GM18499 (cell line): Measurements from ENCODE around the gene PPP1R1C.
"Not testable (repeated sequence)": the region's sequence is repeated elsewhere in the genome, so short reads cannot be mapped to it uniquely, and the experiment has no call there.

Experiments
- ATAC-seq: cut with Tn5 transposase; IDR thresholded peaks from one replicate; pipeline ENCODE4 v1.9.1; 2021; ENCODE audit warnings: moderate number of reproducible peaks; ENCODE audit not compliant: insufficient read depth, unreplicated experiment

PPP1R1C gene

DNA sequence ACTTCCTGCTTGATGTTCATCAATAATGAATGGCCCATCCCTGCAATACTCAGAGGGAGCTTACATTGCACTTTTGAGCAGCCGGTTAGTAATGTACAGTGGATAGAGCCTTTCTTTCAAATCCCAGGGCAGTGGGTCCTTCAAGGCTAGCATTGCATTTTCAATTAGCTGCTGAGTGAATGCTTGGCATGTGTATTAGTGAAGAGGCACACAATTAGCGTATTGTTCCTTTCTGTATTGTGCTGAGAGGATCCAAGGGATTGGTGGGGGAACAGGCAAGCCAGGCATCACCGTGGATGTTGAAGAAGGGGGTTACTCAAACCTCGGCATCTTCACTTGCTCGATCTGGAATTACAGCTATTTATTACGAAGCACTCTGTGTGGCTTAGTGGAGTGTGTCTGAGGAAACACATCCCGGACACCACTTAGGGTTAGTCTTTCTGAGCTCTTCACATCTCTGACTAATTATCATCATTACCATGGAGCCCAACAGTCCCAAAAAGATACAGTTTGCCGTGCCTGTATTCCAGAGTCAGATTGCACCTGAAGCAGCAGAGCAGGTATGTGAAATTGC lies at the start of gene PPP1R1C:
TSS of gene PPP1R1C (plus strand) at position 222 of the 574 bp plus-strand sequence. CDS start at position 480, 258 bp downstream.
- ATAC-seq: no peak

DNA sequence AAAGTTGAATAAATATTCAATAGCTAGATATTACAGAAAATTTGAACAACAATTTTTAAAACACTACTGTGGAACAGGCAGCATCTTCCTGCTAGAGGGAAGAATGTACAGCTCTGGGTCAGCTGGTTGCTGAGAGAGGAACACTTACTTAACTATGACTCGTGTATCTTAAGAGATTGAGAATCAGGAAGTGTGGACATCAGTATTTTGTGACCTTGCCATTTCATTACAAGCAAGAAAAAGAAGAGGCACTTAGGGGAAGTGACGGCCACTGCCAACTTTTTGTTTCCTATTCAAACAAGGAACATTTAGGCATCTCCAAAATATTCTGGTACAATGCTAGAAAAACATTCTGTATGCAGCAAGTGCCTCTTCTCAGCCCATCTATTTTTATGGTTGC lies 48.2 kb upstream of the PPP1R1C start:
- ATAC-seq: no peak

- ATAC-seq: no peak
Observed at GRCh38 chr2:181943411-181944124, 42.1 kb upstream of the PPP1R1C start.

- no peak for ATAC-seq
Observed at GRCh38 chr2:181944164-181944913, 41.3 kb upstream of the PPP1R1C start.

- no peak for ATAC-seq
Observed at GRCh38 chr2:181944914-181945291, 40.8 kb upstream of the PPP1R1C start.

GRCh38 chr2:181946444-181947127 lies 39.1 kb upstream of the PPP1R1C start:
- no peak for ATAC-seq

DNA sequence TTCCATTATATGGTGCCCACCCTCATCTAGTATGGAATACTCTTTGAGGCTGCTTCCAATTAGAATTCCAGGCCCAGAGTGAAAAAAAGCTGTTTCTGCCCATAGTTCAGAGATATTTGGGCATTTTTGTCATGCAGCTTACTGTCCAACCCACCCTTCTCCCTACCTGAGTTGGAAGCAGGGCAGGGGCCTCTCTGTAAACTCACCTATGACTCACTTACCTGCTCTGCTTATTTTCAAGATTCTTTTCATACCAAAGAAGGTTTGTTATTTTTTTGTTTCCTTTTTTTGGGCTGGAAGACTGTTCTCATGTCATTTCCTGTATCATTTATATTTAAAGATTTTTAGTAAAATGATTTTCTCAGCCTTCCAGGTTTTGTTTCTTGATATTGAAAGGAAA lies 38.4 kb upstream of the PPP1R1C start:
- ATAC-seq: no peak

DNA sequence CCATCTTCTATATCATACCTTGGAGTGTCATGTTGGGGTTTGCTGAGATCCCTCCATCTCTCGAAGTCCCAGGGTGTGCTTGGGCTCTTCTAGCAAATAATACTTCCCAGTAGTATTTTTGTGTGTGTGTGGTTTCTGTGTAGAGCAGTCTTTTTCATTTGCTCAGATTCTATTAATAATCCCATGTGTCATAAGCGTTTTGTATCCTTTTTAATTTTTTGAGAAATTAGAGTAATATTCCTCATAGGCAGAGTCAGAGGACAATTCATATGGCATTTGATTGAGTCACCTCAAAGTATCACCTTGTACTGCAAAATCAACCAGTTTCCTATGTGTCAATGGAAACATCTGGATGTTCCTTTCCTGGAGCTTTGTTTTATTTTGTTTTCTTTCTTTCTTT lies 37.4 kb upstream of the PPP1R1C start:
- no peak for ATAC-seq

- ATAC-seq: no peak
Observed at GRCh38 chr2:181949047-181949446, 36.6 kb upstream of the PPP1R1C start.

- ATAC-seq: no peak
Observed at GRCh38 chr2:181952404-181953226, 33.0 kb upstream of the PPP1R1C start.

DNA sequence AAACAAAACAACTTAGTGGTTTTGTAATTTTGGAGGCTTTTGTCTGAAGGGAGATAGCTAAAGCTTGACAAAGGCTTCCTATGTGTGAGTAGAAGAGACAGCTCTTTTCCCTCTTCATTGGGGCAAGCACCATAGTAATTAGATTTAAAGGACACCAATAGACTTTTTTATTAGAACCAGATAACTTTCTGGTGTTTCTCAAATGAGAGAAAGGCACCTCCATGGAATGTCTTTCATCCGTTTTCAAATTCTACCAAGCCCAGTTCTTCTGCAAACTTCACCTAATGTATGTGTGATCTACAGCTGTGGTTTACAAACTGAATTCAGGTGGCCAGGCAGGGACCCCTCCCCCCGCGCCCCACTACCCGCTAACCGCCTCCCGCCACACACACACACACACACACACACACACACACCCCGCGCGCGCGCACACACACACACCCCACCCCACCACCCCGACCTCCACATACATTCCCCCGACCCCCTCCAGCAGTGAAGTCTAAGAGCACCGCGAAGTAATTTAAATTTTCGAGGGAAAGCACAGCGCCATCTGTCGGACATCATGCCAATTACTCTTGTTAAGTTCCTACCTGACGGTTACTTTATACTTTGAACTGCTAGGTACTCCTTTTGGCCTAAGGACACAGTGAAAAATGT lies 31.6 kb upstream of the PPP1R1C start:
- ATAC-seq: peak; percentile 63

DNA sequence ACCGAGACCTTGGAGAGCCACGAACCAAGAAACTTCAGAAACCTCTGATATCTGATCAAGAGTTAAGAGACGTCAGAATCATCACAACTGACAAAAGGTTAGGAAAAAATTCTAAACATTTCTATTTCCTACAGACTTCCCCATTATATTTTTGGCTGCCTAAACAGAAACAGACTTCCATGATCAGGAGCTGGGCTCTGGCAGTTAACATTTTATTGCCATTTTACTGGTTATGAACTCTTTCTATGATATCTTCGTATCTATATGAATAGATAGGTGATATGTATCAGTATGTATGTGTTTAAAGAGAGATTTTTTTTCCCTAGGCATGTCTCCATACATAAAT lies 31.1 kb upstream of the PPP1R1C start:
- ATAC-seq: no peak

GRCh38 chr2:181955010-181955409 lies 30.6 kb upstream of the PPP1R1C start:
- ATAC-seq: no peak

DNA sequence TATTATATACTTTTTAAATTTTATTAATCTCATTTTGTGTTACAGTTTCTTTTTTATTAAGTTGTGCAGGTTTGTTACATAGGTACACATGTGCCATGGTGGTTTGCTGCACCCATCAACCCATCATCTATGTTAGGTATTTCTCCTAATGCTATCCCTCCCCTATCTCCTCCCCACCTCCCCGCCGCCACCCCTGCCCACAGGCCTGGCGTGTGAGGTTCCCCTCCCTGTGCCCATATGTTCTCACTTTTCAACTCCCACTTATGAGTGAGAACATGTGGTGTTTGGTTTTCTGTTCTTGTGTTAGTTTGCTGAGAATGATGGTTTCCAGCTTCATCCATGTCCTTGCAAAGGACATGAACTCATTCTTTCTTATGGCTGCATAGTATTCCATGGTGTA lies 29.8 kb upstream of the PPP1R1C start:
- ATAC-seq: not testable (repeated sequence)

DNA sequence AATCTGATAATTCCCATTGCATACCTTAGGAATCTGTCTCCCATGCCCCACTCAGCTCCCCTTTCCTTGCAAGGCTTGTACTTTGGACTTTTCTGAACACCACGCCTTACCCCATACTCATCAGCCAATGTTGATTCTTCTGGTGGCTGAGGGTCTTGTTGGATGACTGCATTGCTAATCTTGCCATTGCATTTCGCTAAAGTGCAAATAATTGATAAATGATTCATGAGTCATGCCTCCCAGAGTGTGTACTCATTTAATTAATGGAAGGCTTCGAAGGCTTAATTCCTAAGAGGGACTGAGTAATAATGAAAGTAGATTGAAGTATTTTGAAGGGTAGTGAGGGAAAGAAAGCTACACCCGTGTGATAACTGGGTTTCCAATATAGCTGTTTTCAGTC lies 28.0 kb upstream of the PPP1R1C start:
- ATAC-seq: no peak

- ATAC-seq: no peak
Observed at GRCh38 chr2:181958726-181959125, 26.9 kb upstream of the PPP1R1C start.

DNA sequence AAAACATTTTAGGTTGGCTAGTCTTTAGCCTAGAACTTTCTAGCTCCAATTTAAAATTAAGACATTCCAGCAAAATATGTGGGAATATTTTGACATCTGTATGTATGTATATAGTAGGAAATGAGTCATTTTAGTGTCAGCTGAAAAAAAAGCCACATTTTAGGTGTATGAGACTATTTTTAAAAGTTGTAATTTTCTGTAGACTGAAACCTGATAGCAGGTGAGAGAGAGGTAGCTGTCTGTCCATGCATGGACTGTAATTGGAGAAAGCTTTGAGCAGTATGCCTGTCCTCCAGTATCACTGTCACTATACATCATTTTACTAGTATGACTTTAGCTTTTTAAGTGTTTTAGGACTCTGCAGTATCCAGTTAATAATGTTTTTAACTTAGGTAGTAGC lies 26.1 kb upstream of the PPP1R1C start:
- no peak for ATAC-seq

GRCh38 chr2:181961167-181961566 lies 24.5 kb upstream of the PPP1R1C start:
- not testable (repeated sequence) for ATAC-seq

DNA sequence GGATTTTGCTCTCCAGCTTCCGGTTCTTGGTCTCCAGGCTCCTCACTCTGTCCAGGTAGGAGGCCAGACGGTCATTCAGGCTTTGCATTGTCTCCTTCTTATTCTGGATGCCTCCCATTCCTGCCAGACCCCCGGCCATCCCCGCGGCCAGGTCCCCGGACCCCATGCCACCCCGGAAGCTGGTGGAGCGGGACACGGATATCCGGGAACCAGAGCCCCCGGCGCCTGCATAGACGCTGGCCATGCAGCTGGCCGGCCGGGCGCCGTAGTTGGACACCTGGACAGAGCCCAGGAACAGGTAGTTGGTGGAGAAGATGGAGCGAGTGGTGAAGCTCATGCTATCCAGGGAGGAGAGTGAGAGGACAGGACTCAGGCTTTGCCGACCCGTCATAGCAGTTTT lies 23.5 kb upstream of the PPP1R1C start:
- ATAC-seq: no peak
